Head of caudate nucleus (tissue), 42 donors: Measurements from ENCODE around the gene SMG6.
"Not testable (repeated sequence)": the region's sequence is repeated elsewhere in the genome, so short reads cannot be mapped to it uniquely, and the experiment has no call there.

Experiments
- DNase-seq, 42 donors: peaks; one replicate each; pipeline versions ENCODE4 v3.0.0 to v3.0.0-alpha.2; 2020 to 2021; ENCODE audit warnings: mixed read lengths in 7 of 42
- intact Hi-C: fragments of 100-400 bp; cut with DNase I; formaldehyde crosslinking; loops from one replicate; pipeline ENCODE4 v1.15.0; 2022

Gene SMG6

DNA sequence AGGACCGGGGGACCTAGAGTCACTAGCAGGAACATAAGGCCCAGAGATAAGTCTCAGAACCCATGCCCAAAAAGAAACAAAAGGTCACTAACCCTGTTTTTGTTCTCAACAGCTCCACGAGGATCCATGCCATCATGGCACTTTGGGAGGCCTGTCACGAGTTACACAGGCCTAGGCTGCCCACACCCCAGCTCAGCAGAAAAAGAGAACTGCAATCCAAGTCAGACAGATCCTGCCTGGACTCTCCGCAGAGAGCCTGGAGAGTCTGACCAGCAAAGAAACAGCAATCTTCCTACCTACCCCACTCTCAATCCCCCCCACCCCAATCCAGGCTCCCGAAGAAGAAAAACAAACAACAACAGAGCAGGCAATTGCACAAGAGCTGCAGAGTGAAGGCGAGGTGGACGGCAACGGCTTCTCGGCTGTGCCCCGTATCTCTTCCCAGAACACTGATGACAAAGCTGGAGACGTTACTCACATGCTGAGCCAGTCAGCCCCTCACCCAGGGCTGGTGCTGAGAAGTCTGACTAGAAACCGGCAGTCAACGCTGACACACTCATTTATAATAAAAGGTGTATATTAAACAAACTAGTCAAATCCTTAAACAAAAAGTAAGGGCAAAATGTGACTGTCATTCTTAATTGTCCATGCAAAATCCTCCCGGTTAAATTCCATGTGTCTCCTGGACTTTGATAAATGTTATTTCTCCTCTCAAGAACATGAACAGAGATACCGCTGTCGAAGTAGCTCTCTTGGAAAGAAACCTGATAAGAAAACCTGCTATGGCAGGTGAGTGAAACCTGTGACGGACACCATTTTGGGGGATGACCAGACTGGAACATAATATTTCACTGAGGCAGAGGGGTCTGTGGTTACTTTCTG lies 89.3 kb downstream of the SMG6 start:
- intact Hi-C loops, result no loop called here
- peak in 40 of 42 donors; percentile 20 to 82 (median 60) for DNase-seq

DNA sequence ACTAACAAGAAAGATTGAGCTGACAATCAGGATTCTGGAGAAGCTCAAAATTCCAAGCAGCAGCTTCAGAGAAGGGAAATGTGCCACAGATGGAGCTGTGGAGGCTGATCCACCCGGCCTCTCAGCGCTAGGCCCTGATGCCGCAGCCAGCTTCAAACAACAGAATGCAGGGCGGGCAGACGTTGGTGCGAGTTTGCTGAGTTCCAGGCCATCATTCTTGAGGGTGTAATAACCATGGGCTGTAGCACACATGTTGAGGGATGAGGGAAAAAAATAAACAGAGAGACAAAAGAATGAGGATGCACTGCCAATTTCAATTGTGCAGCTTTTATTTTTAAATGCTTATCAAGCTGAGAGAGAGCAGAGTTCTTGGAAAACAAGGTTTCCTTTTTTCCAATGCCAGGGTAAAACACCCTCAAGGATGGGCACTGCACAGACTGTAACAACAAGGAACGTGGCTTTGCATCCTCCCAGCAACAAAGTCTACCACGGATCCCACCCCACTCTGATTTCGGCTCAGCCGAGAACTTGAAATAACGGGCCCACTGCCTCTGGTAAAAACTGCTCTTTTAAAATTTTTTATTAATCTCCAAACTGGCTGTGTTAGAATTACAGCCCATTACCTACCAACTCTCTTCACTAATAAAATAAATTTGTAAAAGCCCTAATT lies 90.2 kb downstream of the SMG6 start:
- peak in 27 of 42 donors; percentile 7 to 69 (median 39) for DNase-seq
- intact Hi-C loops, result no loop called here

DNA sequence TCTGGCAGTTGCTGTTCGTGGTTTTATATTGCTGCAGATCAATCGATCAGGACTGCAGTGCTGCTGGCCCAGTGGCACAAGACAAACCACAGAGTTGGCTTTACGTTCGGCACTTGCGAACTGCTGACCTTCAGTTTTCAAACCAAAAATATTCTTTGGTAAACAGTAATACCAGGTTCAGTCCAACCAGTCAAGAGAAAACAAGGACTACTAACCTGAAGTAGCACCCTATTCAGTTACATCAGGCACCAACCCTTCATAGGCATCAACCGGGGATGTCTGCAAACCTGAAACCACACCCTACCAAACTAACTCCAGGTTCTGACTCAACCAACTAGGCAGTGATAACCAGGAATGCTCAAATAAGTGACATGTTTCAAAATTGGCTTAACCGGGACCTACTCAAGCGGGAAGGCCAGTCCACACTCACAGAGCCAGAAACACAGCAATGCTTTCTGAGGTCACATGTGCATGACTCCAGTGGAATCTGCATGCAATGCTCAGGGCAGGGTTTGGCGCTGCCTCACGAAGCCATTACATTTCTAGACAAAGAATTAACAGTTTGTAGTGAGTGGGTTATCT lies 91.1 kb downstream of the SMG6 start:
- intact Hi-C loops, result no loop called here

DNA sequence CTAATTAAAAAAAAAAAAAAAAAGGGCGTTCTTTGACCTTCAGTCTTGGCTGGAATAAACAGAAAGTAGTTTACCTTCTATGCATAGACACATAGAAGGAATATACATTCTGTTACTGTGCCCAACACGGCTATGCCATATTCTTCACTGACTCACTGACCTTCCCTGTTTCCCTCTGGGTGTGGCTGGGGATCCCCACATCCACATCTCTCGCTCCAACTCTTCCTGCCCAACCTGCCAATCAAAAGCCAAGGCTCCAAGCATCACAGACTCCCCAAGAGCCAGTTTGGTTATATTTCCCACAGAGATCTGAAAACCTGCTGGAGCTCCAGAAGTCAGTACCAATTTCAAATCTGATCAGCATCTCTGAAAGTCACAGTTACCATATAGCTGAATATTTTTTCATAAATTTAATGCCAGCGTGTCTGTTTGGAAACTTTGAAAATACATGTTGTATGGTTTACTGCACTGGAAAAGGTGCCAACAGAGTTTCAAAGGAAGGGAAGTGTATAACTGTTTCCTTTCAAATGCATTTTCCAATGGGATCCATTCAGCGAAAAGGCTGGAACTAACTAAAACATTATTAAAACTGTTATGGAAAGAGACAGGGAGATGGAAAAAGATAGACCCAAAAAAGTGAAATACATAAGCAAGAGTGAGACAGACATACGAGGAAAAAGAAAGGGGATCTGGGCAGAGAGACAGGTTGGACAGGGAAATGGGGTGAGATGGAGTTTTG lies 91.8 kb downstream of the SMG6 start:
- intact Hi-C loops, result no loop called here
- no peak for DNase-seq

More for the DNA sequence above, 91.1 kb downstream of the SMG6 start:
- DNase-seq, result peak in 16 of 42 donors; percentile 14 to 71 (median 41)

DNA sequence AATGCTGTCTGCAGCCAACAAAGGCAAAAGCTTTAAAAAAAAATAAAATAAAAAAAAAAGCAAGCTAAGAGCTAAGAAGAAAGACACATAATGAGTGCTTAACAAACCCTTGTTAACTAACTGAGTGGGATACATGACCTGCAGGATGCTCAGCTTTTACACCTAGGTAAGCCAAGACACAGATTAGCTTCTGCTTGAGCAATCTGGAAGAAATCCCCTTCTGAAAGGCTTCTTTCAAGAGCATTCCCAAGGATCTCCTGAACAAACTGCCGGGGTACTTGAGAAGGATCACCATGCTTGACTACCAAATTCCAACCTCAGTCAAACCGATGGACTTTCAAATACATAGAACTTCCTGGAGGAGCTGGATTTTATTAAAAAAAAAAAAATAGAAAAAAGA lies 92.9 kb downstream of the SMG6 start:
- intact Hi-C loops, result no loop called here
- DNase-seq, result no peak

DNA sequence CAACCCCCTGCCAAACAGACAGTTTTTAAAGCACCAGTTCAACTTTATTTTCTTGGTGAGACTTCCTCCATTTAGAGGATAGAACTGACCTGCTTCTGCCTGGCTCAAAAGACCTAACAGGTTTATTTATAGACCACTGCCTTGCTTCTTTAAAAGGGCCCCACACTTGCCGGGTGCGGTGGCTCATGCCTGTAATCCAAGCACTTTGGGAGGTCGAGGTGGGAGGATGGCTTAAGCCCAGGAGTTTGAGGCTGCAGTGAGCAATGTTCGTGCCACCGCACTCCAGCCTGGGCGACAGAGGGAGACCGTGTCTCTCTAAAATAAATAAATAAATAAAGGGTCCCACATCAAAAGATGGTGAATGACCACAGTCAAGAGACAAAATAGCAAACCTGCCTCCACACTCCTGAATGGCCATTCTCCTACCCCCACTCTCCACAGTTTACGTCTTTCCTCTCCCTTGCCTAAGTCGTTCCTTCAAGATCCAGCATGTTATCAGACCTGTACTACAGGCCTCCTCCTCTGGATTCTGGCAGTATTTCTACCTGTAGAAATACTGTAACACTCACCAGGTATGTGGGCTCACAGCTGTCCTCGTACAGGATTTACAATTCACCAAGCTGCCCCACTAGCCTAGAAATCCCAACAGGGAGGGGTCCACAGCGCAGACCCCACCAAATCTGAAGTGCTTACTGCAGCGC lies 95.6 kb downstream of the SMG6 start:
- no peak for DNase-seq

DNA sequence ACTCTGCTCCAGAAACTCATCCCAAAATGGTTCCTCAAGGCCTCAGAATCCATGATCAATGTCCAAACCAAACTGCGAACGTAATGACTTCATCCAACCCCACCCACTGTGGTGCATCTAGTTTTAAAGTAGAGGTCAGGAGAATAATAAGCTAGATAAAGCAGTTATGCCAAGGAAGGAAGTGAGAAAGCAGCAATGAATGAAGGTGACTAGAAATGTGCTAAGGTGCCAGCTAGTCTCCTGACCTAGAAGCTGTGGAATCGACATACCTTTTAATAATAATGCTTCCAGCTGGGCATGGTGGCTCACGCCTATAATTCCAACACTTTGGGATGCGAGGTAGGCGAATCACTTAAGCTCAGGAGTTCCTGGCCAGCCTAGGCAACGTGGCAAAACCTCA lies 99.2 kb downstream of the SMG6 start:
- intact Hi-C loops, result no loop called here

More for the DNA sequence above, 95.6 kb downstream of the SMG6 start:
- intact Hi-C loops, result no loop called here

DNA sequence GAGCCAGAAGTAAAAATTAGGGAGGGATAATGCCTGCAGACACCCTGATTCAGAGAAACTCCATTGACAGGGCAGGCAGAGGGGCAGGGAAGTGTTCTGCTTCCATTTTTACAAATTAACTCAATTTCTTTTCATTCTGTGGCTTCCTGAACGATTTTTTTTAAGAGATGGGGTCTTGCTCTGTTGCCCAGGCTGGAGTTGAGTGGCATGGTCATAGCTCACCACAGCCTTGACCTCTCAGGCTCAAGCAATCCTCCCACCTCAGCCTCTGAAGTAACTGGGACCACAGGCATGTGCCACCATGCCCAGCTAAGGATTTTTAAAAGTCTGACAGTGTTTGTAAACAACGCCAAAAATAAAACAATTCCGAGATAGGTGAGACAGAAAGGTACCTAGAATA lies 99.8 kb downstream of the SMG6 start:
- intact Hi-C loops, result no loop called here

More for the DNA sequence above, 99.2 kb downstream of the SMG6 start:
- no peak for DNase-seq

DNA sequence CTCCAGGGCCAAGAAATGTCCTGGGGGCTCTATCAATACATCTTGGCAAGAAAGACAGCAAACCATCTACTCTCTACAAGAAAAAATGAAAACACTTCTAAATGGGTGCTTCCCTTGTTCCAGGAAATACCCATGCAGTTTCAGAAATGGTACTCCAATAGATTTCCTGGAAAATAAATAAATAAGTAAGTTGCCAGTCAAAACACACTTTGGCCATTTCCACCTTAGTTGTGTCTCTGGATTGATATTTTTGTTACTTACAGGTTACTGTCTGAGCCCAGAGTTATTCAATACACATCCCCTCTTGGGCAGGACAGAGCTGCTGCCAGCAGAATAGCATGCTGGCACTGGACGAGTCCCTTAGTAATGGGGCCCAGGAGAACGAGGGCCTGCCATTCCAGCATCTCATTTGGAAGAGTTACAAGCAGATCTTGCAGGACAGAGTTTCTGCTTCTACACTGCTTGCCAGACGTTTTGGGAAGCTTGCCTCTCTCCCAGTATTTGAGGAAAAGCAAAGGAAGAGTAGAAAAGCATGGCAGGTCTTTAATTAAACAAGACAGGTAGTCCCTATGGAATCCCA lies 100.5 kb downstream of the SMG6 start:
- peak in 8 of 42 donors; percentile 9 to 65 (median 33) for DNase-seq
- intact Hi-C loops, result no loop called here

More for the DNA sequence above, 99.8 kb downstream of the SMG6 start:
- DNase-seq, result no peak

DNA sequence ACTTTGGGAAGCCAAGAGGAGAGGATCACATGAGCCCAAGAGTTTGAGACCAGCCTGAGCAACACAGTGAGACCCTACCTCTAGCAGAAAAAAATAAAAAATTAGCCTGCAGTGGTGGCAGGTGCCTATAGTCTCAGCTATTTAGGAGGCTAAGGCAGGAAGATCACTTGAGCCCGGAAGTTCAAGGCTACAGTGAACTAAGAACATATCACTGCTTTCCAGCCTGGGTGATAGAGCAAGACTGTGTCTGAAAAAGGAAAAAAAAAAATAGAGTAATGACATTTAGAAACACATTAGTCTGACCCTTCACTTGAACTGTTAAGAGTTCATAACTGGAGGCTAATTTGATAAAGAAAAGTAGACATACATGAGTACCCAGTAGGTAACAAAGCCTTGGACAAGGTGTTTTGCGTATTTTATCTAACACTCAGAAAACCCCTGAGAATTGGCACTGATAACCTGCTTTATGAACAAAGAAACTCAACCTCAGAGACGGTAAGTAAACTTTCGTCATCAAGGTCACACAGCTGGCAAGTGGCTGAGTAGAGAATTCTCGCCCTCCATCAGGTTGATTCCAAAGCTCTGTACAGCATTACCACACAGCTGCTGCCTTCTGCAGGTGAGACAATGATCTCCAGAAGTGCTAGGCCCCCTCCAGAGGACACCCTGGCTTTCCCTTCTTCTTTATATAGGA lies 101.1 kb downstream of the SMG6 start:
- intact Hi-C loops, result no loop called here
- no peak for DNase-seq

DNA sequence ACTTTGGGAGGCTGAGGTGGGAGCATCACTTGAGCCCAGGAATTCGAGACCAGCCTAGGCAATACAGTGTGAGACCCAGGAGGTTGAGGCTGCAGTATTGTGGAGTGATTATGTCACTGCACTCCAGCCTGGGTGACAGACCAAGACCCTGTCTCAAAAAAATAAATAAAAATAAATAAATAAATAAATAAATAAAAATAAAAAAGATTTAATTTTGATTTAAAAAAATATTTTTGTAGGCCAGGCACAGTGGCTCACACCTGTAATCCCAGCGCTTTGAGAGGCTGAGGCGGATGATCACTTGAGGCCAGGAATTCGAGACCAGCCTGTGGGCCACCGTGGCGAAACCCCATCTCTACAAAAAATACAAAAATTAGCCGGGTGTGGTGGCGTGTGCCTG lies 104.2 kb downstream of the SMG6 start:
- DNase-seq, intact Hi-C loops: not testable (repeated sequence)

DNA sequence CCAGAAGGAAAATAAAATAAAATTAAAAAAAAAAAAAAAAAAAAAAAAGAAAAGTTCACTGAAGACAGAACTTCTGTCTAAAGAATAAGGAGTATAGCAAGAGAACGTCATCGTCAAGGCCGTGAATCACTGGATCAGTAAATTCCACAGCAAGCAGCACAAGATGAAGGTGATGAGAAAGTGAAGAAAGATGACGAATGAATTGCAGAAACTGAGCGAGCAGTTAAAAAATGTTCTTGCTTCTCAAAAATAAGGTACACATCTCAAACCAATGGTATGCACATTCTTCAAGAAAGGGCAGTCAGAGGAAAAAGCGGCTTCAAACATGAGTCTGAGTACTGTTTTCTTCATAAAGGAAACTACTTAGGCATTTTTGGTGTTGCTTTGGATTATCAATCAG lies 104.7 kb downstream of the SMG6 start:
- intact Hi-C loops, result no loop called here
- no peak for DNase-seq

DNA sequence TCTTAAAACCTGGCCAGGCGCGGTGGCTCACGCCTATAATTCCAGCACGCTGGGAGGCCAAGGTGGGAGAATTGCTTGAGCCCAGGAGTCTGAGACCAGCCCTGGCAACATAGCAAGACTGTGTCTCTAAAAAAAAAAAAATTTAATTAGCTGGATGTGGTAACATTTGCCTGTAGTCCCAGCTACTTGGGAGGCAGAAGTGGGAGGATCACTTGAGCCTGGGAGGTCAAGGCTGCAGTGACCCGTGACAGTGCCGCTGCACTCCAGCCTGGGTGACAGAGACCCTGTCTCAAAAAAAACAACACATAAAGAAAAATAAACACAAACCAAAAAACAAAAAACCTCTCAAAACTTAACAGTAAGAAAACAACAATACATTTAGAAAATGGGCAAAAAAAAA lies 106.3 kb downstream of the SMG6 start:
- DNase-seq, result no peak
- intact Hi-C loops, result no loop called here

DNA sequence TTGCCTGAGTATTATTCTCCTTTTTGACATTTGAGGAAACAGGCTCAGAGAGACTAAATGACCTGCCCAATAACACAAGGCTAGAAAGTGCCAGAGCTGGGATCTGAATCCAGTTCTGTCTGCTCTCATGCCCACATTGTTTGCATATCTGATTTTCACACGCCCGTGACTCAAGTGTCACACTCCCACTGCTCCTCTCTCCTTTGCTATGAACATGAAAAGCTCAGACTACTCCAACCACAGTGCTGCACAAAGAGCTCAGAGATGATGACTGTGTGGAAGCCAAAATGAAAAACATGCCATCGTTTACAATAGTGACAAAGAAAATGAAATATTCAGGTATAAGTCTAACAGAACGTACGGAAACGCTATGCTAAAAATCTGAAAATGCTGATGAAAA lies 107.9 kb downstream of the SMG6 start:
- peak in 4 of 42 donors; percentile 21 to 49 (median 41) for DNase-seq

DNA sequence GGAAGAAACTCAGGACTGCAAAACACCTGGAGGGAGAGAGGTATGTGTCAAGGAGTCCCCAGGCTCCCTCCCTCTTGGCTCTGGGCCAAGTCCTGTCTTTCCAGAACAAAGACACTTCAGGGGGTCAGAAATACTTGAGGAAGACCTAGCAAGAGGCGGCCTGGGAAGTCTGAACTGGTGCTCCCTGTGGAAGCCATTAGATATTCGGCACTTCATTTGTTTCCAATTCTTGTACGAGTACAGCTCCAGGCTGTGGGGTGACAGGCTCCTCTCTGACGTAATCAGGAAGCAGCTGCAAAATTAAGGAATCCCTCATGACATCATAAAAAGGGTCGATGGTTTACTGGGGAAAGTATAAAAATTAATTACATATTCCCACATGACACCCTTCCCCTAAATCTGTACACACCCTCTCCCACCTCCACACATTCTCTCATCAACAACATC lies 108.7 kb downstream of the SMG6 start:
- no peak for DNase-seq
- intact Hi-C loops, result no loop called here

More for the DNA sequence above, 107.9 kb downstream of the SMG6 start:
- intact Hi-C loops, result no loop called here

DNA sequence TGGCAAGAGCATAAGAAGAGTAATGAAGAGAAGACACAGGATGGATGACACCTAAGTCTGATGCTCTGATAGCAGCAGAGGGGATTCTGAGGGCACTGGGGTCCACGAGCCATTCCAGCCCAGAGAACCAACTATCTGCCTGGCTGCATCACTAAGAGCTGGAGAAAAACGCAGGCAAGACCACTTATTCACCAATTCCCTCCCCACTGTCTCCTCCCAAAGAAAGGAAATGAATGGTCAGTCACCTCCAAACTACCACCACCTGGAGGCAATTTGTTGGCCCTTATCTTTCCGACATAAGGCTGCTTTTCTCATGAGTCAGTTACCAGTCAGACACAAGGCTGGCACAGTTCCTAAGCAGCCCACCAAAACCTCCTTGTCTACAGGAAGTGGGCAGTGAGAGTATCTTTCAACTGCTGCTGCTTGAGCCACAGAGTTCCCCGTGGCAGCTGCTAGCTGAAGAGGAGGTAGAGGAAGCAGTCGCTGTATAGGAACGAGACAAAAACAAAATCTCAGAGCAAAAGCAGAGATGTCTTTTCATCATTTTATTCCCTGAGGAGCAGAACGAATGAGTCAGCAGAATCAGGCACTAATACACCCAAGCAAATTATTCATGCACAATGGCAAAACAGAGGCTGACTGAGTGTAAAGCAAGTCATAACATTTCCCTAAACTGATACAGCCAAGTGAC lies 111.1 kb downstream of the SMG6 start:
- intact Hi-C loops, result no loop called here
- peak in 3 of 42 donors; percentile 14 to 52 (median 51) for DNase-seq

DNA sequence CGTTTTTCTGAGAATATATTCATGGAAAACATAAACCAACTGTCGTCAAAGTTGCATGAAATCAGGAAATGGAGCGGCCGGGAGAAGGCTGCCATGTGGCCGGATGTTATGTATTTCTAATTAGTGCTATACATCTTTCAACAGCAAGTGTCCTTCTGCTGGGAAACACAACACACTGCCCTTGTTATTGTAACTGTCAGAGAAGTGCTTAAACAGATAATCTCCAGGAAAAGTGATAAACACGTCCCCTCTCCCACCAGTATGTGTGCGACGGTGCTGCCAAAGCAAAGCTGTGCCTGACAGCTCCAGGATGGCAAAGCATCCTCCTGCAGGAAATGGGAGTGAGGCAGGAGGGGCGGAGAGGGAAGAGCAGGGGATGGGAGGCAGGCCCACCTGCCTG lies 111.8 kb downstream of the SMG6 start:
- intact Hi-C loops, result no loop called here
- no peak for DNase-seq
